Endothelial cell of umbilical vein (primary cell): ENCODE measurements around the gene SLC15A2. TPM values are rescaled to one million over a fixed set of nuclear protein-coding genes. Genes with fewer than 3 reads are reported as not detected.

Source experiments
- BruUV-seq: library from RNA; stranded (reverse); fragments of 400-500 nt; replicated peaks from 2 replicates; lab custom pipeline; 2021; lab: Mats Ljungman, UMichigan
- CTCF ChIA-PET: fragments of 300-600, 350-600 bp; sonication (Branson Sonifier 250); formaldehyde crosslinking; loops from one replicate; lab custom pipeline; 2021; ENCODE audit warnings: antibody characterized with exemption, inconsistent platforms; lab: Charles Lee
- POLR2A ChIA-PET: fragments of 300-600, 350-600 bp; sonication (Branson Sonifier 250); formaldehyde crosslinking; loops from one replicate; lab custom pipeline; 2021; ENCODE audit warnings: antibody characterized with exemption, inconsistent platforms; lab: Charles Lee
- DNase-seq: peaks from one replicate; pipeline ENCODE4 v3.0.0-alpha.2; 2011; ENCODE audit warnings: low read depth, low spot score
- FAIRE-seq: peaks from 2 replicates; lab custom pipeline; 2011; peaks lifted over from hg19 to GRCh38; lab: Jason Lieb, UNC
- H2AFZ ChIP-seq: 2 replicates; pipeline ENCODE4 v1.6.0; 2012; ENCODE audit warnings: low read depth, low read length, control low read depth, inconsistent platforms
- H3K27ac ChIP-seq: 2 replicates; pipeline ENCODE4 v1.5.1; 2011; ENCODE audit warnings: low read depth, mild to moderate bottlenecking, control low read depth, low read length, moderate library complexity; ENCODE audit not compliant: insufficient read depth
- H3K27me3 ChIP-seq, 2 experiments: 2 replicates each; pipeline versions ENCODE4 v1.6.0 to v1.6.1; 2011; ENCODE audit warnings: low read length in 2 of 2, mixed read lengths in 1 of 2; ENCODE audit not compliant: control insufficient read depth in 2 of 2, insufficient read depth in 2 of 2
- H3K36me3 ChIP-seq, 2 experiments: 2 replicates in 1 of 2; 3 replicates in 1 of 2; pipeline ENCODE4 v1.5.1; 2011; ENCODE audit warnings: low read length in 2 of 2, mild to moderate bottlenecking in 1 of 2, moderate library complexity in 1 of 2; ENCODE audit not compliant: control insufficient read depth in 2 of 2, insufficient read depth in 2 of 2; ENCODE audit errors: extremely low read depth in 1 of 2
- H3K4me1 ChIP-seq: 3 replicates; pipeline ENCODE4 v1.5.1; 2011; ENCODE audit warnings: mild to moderate bottlenecking, low read length; ENCODE audit not compliant: control insufficient read depth, insufficient read depth; ENCODE audit errors: extremely low read depth
- H3K4me2 ChIP-seq: 2 replicates; pipeline ENCODE4 v1.6.1; 2011; ENCODE audit warnings: low read length, control low read depth, mixed read lengths; ENCODE audit not compliant: insufficient read depth
- H3K4me3 ChIP-seq, 3 experiments: fragments of 200-600 bp in 1 of 3; sonication (generic), shearing (Covaris generic) in 1 of 3; replicated peaks in 1 of 3; 2 replicates each; pipeline ENCODE4 v1.5.1; 2011 to 2016; ENCODE audit warnings: control low read depth in 3 of 3, low read length in 3 of 3, mild to moderate bottlenecking in 2 of 3, inconsistent platforms in 1 of 3, low read depth in 1 of 3, moderate library complexity in 1 of 3; ENCODE audit not compliant: insufficient read depth in 1 of 3
- H3K79me2 ChIP-seq: 2 replicates; pipeline ENCODE4 v1.6.0; 2012; ENCODE audit warnings: low read length, inconsistent platforms; ENCODE audit not compliant: control insufficient read depth, insufficient read depth
- H3K9ac ChIP-seq: replicated peaks from 2 replicates; pipeline ENCODE3; 2011; ENCODE audit warnings: low read length, control low read depth; ENCODE audit not compliant: insufficient read depth; ENCODE audit errors: extremely low read depth
- H3K9me1 ChIP-seq: replicated peaks from 3 replicates; pipeline ENCODE4 v1.6.0; 2011; ENCODE audit warnings: mild to moderate bottlenecking, low read length; ENCODE audit not compliant: control insufficient read depth, insufficient read depth; ENCODE audit errors: extremely low read depth
- H3K9me3 ChIP-seq: replicated peaks from 2 replicates; pipeline ENCODE4 v1.5.1; 2012; ENCODE audit warnings: low read length, inconsistent platforms; ENCODE audit not compliant: control insufficient read depth, insufficient read depth
- H4K20me1 ChIP-seq: replicated peaks from 2 replicates; pipeline ENCODE3; 2011; ENCODE audit warnings: mild to moderate bottlenecking, low read length; ENCODE audit not compliant: control insufficient read depth, insufficient read depth; ENCODE audit errors: extremely low read depth
- EZH2 ChIP-seq: IDR thresholded peaks from 2 replicates; pipeline ENCODE4 v1.6.1; 2012; ENCODE audit warnings: borderline replicate concordance, low read depth, mild to moderate bottlenecking, moderate library complexity, low read length, inconsistent platforms; ENCODE audit not compliant: severe bottlenecking
- FOS ChIP-seq: IDR thresholded peaks from 2 replicates; pipeline ENCODE4 v1.6.1; 2011; ENCODE audit warnings: mild to moderate bottlenecking, low read length, moderate library complexity, borderline replicate concordance; ENCODE audit not compliant: insufficient read depth
- GATA2 ChIP-seq: IDR thresholded peaks from 2 replicates; pipeline ENCODE4 v1.7.0; 2011; ENCODE audit warnings: low read depth, mild to moderate bottlenecking, moderate library complexity, mixed read lengths, low read length; ENCODE audit not compliant: insufficient read length, insufficient read depth
- JUN ChIP-seq: IDR thresholded peaks from 2 replicates; pipeline ENCODE4 v1.6.1; 2011; ENCODE audit warnings: borderline replicate concordance, low read depth; ENCODE audit not compliant: insufficient read length, insufficient read depth
- MYC ChIP-seq: IDR thresholded peaks from one replicate; pipeline ENCODE4 v1.6.1; 2011; ENCODE audit warnings: mild to moderate bottlenecking, low read depth, low read length
- POLR2A ChIP-seq: IDR thresholded peaks from 2 replicates; pipeline ENCODE4 v1.6.1; 2012; ENCODE audit warnings: low read depth, mild to moderate bottlenecking, control low read depth, low read length
- POLR2AphosphoS5 ChIP-seq: IDR thresholded peaks from 2 replicates; pipeline ENCODE4 v1.6.1; 2012; ENCODE audit warnings: low read depth, mild to moderate bottlenecking, control low read depth, low read length, moderate library complexity; ENCODE audit not compliant: insufficient read depth
- dilution Hi-C: fragments of 300-500 bp; cut with MboI; formaldehyde crosslinking; loops from one replicate; pipeline ENCODE4 v1.15.0; 2019; ENCODE audit warnings: low sequenced_read_pairs; ENCODE audit not compliant: extremely low pct_ligation_motif_present
- intact Hi-C: fragments of 100-400 bp; cut with micrococcal nuclease; formaldehyde crosslinking; loops from one replicate; pipeline ENCODE4 v1.10.0; 2022
- polyA plus RNA-seq, 4 experiments: library from polyadenylated mRNA; depleted of rRNA in 3 of 4; stranded (reverse) in 3 of 4; unstranded in 1 of 4; fragments of >200 nt; gene quantifications; 2 replicates each; pipeline versions ENCODE4 v1.2.1 to v1.2.3, GENCODE V29; 2011 to 2012; ENCODE audit warnings: missing spikeins in 1 of 4
- total RNA-seq: library from RNA; stranded (reverse); gene quantifications from 2 replicates; pipeline ENCODE4 v1.2.3, GENCODE V29; 2021
- TF ChIP-seq, protein P1 (sequence below), 2 donors: IDR thresholded peaks; 1 replicate in 1 of 2; 2 replicates in 1 of 2; pipeline ENCODE4 v1.5.1; 2011; ENCODE audit warnings: low read length in 2 of 2, mild to moderate bottlenecking in 2 of 2, moderate library complexity in 2 of 2, control low read depth in 1 of 2, inconsistent platforms in 1 of 2, low read depth in 1 of 2; ENCODE audit not compliant: insufficient read depth in 1 of 2; ENCODE audit errors: extremely low read depth in 1 of 2
- TF ChIP-seq, protein P2 (sequence below): IDR thresholded peaks from 2 replicates; pipeline ENCODE4 v1.6.1; 2011; ENCODE audit not compliant: insufficient read depth, insufficient read length

Gene SLC15A2
- total and polyA plus RNA-seq, 2 donors (not counting 3 experiments of a cell fraction or from before 2014, with no cell fraction given): 0.11 to 0.39 TPM

DNA sequence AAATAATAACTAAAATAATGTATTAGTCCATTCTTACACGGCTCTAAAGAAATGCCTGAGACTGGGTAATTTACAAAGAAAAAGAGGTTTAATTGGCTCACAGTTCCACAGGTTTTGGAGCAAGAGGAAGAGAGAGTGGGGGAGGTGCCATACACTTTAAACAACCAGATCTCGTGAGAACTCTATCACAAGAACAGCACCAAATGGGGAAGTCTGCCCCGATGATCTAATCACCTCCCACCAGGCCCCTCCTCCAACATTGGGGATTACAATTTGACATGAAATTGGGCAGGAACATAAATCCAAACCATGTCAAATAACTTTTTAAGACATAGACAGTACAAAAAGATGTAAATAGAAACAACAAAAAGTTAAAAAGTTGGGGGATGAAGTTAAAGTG is 64.6 kb downstream of the SLC15A2 start:
- no TSS peak for BruUV-seq
- no peaks in the 10 kb centered on the region for H4K20me1 ChIP-seq
- ChIA-PET CTCF (interaction anchor here (0.6 kb wide), 1 partner anchor 299 kb away, joined by 3 read pairs; no protein-coding TSS in a partner anchor), POLR2A (no interaction called here)
- H3K36me3 ChIP-seq: no peaks in the 10 kb centered on the region
- dilution Hi-C loops (no loop called here), intact Hi-C loops (no loop called here)
- H3K9me3 ChIP-seq: no peaks in the 10 kb centered on the region
- H3K4me2 ChIP-seq: no peak overlapping the region
- no peak overlapping the region for H2AFZ ChIP-seq
- H3K4me3 ChIP-seq: no peak overlapping the region
- DNase-seq (no peak), FAIRE-seq (no peak)
- TF ChIP-seq POLR2A (no peak), MYC (no peak), POLR2AphosphoS5 (no peak), JUN (no peak), GATA2 (no peak), EZH2 (no peak), FOS (no peak)
- TF ChIP-seq, protein P1, sequence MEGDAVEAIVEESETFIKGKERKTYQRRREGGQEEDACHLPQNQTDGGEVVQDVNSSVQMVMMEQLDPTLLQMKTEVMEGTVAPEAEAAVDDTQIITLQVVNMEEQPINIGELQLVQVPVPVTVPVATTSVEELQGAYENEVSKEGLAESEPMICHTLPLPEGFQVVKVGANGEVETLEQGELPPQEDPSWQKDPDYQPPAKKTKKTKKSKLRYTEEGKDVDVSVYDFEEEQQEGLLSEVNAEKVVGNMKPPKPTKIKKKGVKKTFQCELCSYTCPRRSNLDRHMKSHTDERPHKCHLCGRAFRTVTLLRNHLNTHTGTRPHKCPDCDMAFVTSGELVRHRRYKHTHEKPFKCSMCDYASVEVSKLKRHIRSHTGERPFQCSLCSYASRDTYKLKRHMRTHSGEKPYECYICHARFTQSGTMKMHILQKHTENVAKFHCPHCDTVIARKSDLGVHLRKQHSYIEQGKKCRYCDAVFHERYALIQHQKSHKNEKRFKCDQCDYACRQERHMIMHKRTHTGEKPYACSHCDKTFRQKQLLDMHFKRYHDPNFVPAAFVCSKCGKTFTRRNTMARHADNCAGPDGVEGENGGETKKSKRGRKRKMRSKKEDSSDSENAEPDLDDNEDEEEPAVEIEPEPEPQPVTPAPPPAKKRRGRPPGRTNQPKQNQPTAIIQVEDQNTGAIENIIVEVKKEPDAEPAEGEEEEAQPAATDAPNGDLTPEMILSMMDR (IDR thresholded peaks at IDR 0.05; ENCODE audit: extremely low read depth in 1 of 2, insufficient read depth in 1 of 2, low read depth in 1 of 2, low read length in 2 of 2): no peak
- TF ChIP-seq, protein P2, sequence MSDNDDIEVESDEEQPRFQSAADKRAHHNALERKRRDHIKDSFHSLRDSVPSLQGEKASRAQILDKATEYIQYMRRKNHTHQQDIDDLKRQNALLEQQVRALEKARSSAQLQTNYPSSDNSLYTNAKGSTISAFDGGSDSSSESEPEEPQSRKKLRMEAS: no peak
- H3K9ac ChIP-seq: no peak overlapping the region
- no peaks in the 10 kb centered on the region for H3K27me3 ChIP-seq
- H3K4me1 ChIP-seq: no peaks in the 10 kb centered on the region
- no peaks in the 10 kb centered on the region for H3K9me1 ChIP-seq
- H3K27ac ChIP-seq: no peak overlapping the region
- no peaks in the 10 kb centered on the region for H3K79me2 ChIP-seq
